ENCODE measurements around the gene MOCS1. TPM values are rescaled to one million over a fixed set of nuclear protein-coding genes. Genes with fewer than 3 reads are reported as not detected.

Gene MOCS1
- total RNA-seq, result 8.0 and 10.4 TPM in 2 replicates

DNA sequence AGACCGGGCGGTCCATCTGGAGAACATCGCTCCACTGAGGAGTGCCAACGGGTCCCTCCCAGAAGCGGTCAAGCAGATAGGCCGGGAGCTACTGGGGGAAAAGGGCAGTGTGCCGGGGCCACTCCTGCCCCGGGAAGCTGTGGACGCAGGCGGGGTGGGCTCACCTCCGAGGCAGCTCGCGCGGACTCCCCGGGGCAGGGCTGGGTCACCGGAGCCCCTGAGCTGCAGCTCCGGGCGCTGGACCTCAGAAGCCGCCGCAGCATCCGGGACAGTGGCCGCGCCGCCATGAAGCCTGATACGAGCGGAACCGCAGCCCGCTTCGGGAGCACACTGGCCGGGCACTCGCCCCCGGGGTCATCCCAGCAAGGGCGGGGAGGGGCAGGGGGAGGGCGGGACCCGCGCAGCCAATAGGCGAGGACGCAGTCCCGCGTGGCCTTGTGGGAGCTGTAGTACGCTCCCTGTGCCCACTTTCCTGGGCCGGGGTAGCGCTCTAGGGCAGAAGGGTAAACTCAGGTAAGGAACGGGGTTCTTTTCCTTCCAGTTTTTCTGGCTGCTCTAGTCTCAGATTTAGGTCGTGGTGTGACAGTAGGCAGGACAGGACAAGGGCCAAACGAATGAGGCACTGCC lies at the start of gene MOCS1:
Gene MOCS1, minus strand, starts transcription at position 332 of the 627 bp plus-strand sequence. Its CDS starts 45 bp downstream, at position 287.

Other genes with a start within 250 kb of the MOCS1 start
- gene KIF6, start 209.1 kb downstream of the MOCS1 start, total RNA-seq, result under 0.01 and 0.46 TPM in 2 replicates
- 1.4 and 1.9 TPM in 2 replicates for gene DAAM2, start 142.1 kb downstream of the MOCS1 start, total RNA-seq